LNCaP clone FGC (cell line): ENCODE data around the gene FAM3A.

ENCODE experiments used
- DNase-seq: peaks from one replicate; pipeline ENCODE4 v3.0.0-alpha.2; 2011; ENCODE audit warnings: low read depth
- H3K4me3 ChIP-seq: 2 replicates; pipeline ENCODE4 v1.5.1; 2011; ENCODE audit warnings: mild to moderate bottlenecking, low read depth, low read length, control low read depth
- TF ChIP-seq, protein P1 (sequence below): IDR thresholded peaks from 2 replicates; pipeline ENCODE4 v1.5.1; 2012; ENCODE audit warnings: mild to moderate bottlenecking; ENCODE audit not compliant: control insufficient read depth, insufficient read depth; ENCODE audit errors: extremely low read depth

Gene FAM3A

DNA sequence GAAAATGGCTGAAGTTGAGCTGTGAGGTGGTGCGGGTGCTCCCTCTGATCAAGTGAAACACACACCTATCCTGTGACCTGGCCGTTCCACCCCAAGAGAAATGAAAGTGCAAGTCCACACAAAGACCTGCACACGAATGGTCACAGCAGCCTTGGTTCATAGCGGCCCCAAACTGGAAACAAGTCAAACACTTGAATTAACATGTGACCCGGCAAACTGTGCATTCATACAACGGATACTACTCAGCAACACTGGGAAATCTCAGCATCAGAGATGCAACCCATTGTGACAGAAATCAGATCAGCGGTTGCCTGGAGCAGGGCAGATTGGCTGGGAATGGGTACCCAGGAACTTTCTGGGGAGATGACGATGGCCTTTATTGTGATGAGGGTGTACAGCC is 23.0 kb upstream of the FAM3A start:
- TF ChIP-seq, protein P1, sequence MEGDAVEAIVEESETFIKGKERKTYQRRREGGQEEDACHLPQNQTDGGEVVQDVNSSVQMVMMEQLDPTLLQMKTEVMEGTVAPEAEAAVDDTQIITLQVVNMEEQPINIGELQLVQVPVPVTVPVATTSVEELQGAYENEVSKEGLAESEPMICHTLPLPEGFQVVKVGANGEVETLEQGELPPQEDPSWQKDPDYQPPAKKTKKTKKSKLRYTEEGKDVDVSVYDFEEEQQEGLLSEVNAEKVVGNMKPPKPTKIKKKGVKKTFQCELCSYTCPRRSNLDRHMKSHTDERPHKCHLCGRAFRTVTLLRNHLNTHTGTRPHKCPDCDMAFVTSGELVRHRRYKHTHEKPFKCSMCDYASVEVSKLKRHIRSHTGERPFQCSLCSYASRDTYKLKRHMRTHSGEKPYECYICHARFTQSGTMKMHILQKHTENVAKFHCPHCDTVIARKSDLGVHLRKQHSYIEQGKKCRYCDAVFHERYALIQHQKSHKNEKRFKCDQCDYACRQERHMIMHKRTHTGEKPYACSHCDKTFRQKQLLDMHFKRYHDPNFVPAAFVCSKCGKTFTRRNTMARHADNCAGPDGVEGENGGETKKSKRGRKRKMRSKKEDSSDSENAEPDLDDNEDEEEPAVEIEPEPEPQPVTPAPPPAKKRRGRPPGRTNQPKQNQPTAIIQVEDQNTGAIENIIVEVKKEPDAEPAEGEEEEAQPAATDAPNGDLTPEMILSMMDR: no peak
- no peak for DNase-seq
- no peak overlapping the region for H3K4me3 ChIP-seq

DNA sequence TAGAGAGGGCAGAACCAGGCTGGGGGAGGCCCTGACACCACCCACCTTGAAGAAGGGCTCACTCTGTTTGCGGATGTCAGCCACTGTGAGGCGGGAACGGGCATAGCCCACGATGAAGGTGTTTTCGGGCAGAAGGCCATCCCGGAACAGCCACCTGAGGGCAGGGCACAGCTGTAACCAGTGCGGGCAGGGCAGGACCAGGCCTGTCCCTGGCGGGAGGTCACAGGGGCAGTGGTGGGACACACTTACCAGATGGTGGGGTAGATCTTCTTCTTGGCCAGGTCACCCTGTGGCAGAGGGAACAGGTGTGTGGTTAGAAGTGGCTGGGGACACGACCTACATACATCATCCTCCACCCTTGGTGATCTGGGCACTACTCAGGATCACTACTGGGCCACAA is 19.9 kb upstream of the FAM3A start:
- TF ChIP-seq, protein P1: no peak
- no peak overlapping the region for H3K4me3 ChIP-seq
- DNase-seq: no peak

DNA sequence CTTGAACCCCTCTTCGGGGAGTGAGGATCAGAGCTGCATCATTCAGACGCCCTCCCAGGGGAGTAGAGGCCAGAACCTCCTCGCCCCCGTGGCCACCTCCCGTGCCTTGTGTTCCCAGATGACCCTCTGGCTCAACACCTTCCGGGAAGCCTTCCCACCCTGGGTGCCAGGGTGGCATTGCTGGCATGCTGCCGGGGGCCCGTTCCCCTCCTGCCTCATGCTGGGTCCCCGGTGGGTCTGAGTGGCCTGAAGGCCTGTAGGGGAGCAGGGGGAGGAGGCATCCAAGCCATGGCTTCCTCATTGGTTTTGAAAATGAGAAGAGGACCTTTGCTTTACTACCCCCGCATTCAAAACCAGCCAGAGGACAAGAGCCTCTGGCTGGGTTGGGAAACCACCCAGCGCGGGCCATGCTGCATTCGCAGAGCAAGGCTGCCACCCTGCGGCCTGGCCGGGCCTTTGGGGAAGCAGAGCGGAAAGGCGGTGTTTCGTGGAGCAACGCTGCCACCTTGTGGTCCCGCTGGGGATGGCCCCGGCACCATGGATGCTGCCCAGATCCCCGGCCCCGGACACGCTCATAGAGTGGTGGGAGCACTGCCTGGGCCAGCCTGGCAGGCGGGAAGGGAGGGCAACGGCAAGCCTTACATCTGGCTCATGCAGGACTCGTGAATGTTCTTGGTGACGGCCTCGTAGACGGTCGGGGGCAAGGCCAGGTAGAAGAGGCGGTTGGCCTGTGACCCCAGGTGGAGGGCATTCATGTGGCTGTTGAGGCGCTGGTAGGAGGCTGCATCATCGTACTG is 18.7 kb upstream of the FAM3A start:
- H3K4me3 ChIP-seq: no peak overlapping the region
- TF ChIP-seq, protein P1: peak; percentile 97
- no peak for DNase-seq

DNA sequence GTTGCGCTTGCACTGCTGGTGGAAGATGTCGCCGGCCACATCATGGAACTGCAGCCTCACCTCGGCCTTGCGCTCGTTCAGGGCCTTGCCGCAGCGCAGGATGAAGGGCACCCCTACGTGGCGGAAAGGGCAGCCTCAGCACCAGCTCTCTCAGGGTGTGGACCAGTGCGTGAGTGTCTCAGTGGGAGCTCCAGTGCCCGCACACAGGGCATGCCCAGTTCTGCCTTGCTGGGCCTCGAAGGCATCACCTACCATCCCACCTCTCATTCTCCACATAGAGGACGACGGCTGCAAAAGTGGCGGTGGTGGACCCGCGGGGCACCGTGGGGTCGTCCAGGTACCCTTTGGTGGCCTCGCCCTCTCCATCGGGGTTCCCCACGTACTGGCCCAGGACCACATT is 16.7 kb upstream of the FAM3A start:
- no peak for DNase-seq
- no peak overlapping the region for H3K4me3 ChIP-seq
- TF ChIP-seq, protein P1: no peak

DNA sequence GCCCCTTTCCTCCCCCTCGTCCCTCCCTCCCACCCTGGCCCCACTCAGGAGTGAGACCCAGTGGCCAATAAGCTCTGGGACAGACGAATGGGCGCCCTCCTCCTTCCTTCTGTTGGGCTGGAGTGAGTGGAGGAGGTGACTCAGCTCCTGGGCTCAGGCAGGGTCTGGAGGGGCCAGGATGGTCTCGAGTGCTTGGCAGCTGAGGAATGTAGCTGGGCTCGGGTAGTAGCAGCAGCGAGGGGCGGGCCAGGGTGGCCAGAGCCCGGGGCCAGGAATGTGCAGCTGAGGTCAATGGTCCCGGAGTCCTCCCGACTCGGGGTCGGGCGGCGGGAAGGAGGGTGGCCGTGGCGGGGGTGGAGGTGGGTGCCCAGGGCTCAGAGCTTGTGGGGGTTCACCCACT is 15.6 kb upstream of the FAM3A start:
- no peak overlapping the region for H3K4me3 ChIP-seq
- no peak for DNase-seq
- TF ChIP-seq, protein P1: no peak

DNA sequence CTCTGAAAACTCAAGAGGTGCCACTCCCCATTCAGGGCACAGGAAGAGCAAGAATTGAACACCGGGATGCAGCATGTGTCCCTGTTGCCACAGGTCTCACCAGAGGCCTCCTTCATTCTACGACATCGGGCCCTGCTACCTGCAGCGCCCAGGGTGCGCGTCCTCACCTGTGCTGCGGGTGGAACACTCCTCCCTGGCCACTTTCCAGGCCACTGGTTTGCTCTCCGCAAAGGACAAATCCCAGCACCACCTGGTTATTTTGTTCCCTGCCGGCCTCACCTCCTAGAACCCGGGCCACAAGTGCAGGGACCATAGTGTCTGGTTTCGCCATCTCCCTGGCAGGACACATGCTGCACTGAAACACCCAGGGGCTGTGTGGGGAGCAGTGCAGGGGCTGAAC is 14.3 kb upstream of the FAM3A start:
- no peak for DNase-seq
- TF ChIP-seq, protein P1: no peak

DNA sequence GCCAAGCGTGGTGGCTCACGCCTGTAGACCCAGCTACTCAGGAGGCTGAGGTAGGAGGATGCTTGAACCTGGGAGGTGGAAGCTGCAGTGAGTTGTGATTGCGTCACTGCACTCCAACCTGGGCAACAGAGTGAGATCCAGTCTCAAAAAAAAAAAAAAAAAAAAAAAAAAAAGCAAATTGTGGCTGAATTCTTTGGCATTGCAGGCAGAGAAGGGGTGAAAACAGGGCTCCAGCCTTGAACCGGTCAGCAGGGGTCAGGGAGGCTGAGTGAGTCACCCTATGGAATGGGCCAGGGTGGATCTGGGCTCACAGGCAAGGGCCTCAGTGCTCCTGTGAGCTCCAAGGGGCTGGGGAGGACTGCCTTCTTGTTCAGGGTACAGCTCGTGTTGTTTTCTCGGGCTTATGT is 13.2 kb upstream of the FAM3A start:
- TF ChIP-seq, protein P1: no peak
- no peak for DNase-seq
- no peak overlapping the region for H3K4me3 ChIP-seq

More for the DNA sequence above, 14.3 kb upstream of the FAM3A start:
- no peak overlapping the region for H3K4me3 ChIP-seq
